GM19372 (cell line): ENCODE measurements around the gene SERPINA5.

Experiments used
- ATAC-seq: cut with Tn5 transposase; IDR thresholded peaks from one replicate; pipeline ENCODE4 v1.9.1; 2021; ENCODE audit warnings: mild to moderate bottlenecking, low read depth, moderate library complexity; ENCODE audit not compliant: unreplicated experiment

SERPINA5 gene

DNA sequence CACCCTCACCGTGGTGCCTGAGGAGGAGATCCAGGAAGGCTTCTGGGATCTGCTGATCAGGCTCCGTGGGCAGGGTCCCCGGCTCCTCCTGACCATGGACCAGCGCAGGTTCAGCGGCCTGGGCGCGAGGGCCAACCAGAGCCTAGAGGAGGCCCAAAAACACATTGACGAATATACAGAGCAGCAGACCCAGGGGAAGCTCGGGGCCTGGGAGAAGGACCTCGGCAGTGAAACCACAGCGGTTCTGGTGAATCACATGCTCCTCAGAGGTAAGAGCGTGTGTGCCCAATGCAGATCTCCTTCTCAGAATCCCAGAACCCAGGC is 60.4 kb downstream of the SERPINA5 start:
- no peak for ATAC-seq
